K562 (cell line): ENCODE results near the gene RBMS3.

Experiments used
- FOS ChIP-seq: IDR thresholded peaks from 3 replicates; pipeline ENCODE4 v1.6.1; 2011; ENCODE audit not compliant: insufficient read length; ENCODE audit errors: extremely low read depth
- POLR2AphosphoS2 ChIP-seq: IDR thresholded peaks from 2 replicates; pipeline ENCODE4 v1.6.1; 2012; ENCODE audit warnings: low read length, improper control_type of control experiment
- POLR2AphosphoS5 ChIP-seq: IDR thresholded peaks from 2 replicates; pipeline ENCODE4 v1.6.1; 2011; ENCODE audit warnings: mild to moderate bottlenecking, low read depth, low read length, moderate library complexity; ENCODE audit not compliant: control insufficient read depth, insufficient read depth
- SREBF1 ChIP-seq: fragments of 150-350 bp; IDR thresholded peaks from 2 replicates; pipeline ENCODE4 v1.6.1; 2014; ENCODE audit warnings: antibody characterized with exemption, low read depth, low read length, borderline replicate concordance
- TF ChIP-seq, protein P1 (sequence below), 3 experiments: IDR thresholded peaks in 2 of 3; conservative IDR thresholded peaks in 1 of 3; 2 replicates each; pipeline ENCODE4 v1.5.1; 2011 to 2012; ENCODE audit warnings: low read length in 3 of 3, mild to moderate bottlenecking in 3 of 3, control low read depth in 2 of 3, improper control_type of control experiment in 1 of 3, inconsistent platforms in 1 of 3, low read depth in 1 of 3, mixed read lengths in 1 of 3, moderate library complexity in 1 of 3; ENCODE audit not compliant: insufficient read depth in 2 of 3

- no peak for TF ChIP-seq SREBF1
- TF ChIP-seq, protein P1, sequence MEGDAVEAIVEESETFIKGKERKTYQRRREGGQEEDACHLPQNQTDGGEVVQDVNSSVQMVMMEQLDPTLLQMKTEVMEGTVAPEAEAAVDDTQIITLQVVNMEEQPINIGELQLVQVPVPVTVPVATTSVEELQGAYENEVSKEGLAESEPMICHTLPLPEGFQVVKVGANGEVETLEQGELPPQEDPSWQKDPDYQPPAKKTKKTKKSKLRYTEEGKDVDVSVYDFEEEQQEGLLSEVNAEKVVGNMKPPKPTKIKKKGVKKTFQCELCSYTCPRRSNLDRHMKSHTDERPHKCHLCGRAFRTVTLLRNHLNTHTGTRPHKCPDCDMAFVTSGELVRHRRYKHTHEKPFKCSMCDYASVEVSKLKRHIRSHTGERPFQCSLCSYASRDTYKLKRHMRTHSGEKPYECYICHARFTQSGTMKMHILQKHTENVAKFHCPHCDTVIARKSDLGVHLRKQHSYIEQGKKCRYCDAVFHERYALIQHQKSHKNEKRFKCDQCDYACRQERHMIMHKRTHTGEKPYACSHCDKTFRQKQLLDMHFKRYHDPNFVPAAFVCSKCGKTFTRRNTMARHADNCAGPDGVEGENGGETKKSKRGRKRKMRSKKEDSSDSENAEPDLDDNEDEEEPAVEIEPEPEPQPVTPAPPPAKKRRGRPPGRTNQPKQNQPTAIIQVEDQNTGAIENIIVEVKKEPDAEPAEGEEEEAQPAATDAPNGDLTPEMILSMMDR (IDR thresholded peaks at IDR 0.05 in 2 of 3, conservative IDR thresholded peaks at IDR 0.05 in 1 of 3; ENCODE audit: insufficient read depth in 2 of 3, low read depth in 1 of 3, low read length in 3 of 3), result no peak
- no peak for TF ChIP-seq POLR2AphosphoS2
- TF ChIP-seq POLR2AphosphoS5, result no peak
- no peak for TF ChIP-seq FOS
Measured at GRCh38 chr3:29283231-29284119, 2.6 kb downstream of the RBMS3 start.
